SH-SY5Y (cell line): ENCODE results near the gene GPR161.

ENCODE experiments used
- GATA2 ChIP-seq: IDR thresholded peaks from 2 replicates; pipeline ENCODE4 v1.6.1; 2011; ENCODE audit warnings: mild to moderate bottlenecking, low read depth, low read length
- GATA3 ChIP-seq: IDR thresholded peaks from 2 replicates; pipeline ENCODE4 v1.6.1; 2011; ENCODE audit warnings: low read depth, mild to moderate bottlenecking, low read length, moderate library complexity

- TF ChIP-seq GATA3 = no peak
- no peak for TF ChIP-seq GATA2
These were observed 43.4 kb upstream of the GPR161 start for GRCh38 chr1:168180148-168180524.
